Stimulated activated naive CD4-positive, alpha-beta T cell (primary cell): ENCODE measurements around the gene NHLRC2.
A peak's percentile ranks its signal among the peaks of the same experiment; 100 is the strongest.
"Not testable (repeated sequence)": the region's sequence is repeated elsewhere in the genome, so short reads cannot be mapped to it uniquely, and the experiment has no call there.

Experiments
- DNase-seq, 6 experiments: peaks; one replicate each; lab custom pipeline; 2025; lab: John Stamatoyannopoulos, UW

NHLRC2 gene

DNA sequence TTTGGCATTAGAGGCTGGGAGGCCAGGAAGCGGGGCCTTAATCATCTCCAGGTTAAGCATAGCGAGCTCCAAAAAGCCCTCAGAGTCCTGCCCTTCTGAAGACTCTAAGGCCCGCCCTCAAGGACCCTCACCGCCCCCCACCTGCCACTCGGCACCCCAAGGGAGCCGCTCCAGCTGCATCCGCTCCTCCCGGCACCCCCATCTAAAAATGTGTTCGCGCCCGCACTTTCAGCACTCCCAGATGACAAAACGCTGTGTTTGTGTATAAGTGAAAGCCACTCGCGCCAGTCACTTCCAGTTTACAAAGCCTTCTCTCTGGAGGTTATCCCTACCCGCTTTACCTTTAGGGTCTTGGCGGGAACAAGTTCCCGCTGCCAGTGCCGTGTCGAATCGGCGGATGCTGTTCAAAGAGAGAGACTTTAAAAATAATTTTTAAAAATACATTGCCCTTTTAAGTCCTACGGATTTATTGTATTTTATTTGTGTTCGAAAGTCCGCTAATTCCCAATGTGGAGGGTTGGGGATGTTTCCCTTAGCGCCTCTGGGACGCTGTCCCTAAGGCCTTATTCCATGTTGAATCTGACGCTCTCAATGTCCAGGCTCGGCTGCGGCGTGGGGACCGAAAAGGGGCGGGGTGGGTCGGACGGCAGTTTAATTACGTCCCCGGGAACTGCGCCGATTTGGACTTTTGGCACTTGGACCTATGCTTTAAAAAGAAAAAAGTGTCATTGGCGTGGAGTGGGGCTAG lies at the start of gene NHLRC2, which contains the start of gene DCLRE1A:
Gene NHLRC2, plus strand, starts transcription at position 649 of the 748 bp plus-strand sequence. CDS start 212 bp downstream, outside the sequence.
Gene DCLRE1A, minus strand, starts transcription at position 70 of the 748 bp plus-strand sequence. CDS start 900 bp downstream, outside the sequence.
- DNase-seq = peak; percentile 25 to 69 (median 46)

GRCh38 chr10:113806503-113806902 lies 48.0 kb upstream of the NHLRC2 start:
- DNase-seq = no peak

DNA sequence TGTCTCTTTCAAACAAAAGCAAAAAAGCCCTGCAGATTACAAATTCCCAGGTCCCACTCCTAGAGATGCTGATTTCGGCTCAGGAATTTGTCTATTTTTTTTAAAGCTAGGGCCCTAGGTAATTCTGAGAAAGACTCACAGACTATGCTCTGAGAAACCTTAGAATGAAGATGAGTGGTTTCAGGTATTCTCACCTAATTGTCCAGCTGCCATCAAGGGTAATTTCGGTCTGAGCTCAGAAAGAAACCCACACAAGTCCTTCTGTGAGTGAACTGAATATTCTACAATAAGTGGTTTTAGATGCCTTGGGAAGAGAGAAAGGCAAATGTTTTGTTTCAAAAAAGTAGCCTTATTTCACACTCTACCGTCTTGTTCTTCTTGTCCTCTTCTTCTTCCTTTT lies 46.3 kb upstream of the NHLRC2 start:
- DNase-seq = no peak

DNA sequence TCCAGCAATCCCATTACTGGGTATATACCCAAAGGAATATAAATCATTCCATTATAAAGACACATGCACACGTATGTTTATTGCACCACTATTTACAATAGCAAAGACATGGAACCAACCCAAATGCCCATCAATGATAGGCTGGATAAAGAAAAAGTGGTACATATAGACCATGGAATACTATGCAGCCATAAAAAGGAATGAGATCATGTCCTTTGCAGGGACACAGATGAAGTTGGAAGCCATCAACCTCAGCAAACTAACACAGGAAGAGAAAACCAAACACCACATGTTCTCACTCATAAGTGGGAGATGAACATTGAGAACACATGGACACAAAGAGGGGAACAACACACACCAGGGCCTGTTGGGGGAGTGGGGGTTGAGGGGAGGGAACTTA lies 39.8 kb upstream of the NHLRC2 start:
- not testable (repeated sequence) for DNase-seq

DNA sequence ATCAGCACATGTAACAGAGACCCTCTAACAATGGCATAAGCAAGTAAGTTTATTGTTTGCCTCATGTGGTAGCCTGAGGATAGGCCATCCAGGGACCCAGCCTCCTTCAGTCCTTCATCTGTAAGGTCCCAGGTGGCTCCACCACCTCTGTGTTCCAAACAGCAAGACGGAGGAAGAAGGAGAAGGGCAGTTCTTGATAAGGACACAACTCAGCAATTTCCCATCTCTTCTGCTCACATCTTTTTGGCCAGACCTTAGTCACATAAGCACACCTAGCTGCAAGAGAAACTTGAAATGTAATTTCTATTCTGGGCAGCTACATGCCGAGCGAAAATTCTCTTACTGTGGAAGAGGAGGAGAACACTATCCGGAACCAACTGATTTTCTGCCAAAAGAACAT lies 34.5 kb upstream of the NHLRC2 start:
- no peak for DNase-seq

DNA sequence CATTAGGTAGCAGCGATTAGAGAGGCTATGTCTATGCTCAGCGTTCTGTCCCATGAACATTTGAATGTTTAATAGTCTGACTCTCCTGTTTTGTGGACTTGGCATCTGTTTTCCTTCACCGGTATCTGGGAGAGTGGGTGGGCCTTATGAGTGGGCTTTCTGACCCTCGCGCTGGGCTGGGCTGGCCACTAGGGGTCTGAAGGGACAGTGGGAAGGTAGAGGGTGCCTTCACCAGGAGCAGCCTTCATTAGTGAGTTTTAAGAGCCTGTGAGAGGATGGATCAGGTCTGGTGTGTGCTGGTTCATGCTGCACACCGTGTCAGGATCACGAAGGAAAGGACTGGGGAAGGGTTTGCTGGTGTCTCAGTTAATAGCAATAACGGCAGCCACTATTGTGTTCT lies 34.0 kb upstream of the NHLRC2 start:
- DNase-seq = no peak

- not testable (repeated sequence) for DNase-seq
Measured at GRCh38 chr10:113821306-113821705, 33.2 kb upstream of the NHLRC2 start.

DNA sequence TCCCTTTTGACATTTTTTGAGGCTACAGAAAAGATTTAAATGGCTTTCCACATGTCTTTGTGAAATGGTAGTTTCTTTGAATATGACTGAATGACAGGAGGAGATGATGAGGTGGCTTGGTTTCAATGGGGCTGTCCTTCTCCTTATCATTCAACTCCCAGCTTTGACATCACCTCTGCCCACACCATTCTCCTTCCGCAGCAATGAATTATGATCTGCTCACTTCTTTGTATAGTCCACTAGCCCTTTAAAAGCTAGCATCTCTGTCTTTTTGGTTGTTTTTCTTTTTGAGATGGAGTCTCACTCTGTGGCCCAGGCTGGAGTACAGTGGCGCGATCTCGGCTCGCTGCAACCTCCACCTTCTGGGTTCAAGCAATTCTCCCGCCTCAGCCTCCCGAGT lies 32.3 kb upstream of the NHLRC2 start:
- no peak for DNase-seq

GRCh38 chr10:113823389-113823788 lies 31.1 kb upstream of the NHLRC2 start:
- no peak for DNase-seq

GRCh38 chr10:113825791-113826190 lies 28.7 kb upstream of the NHLRC2 start:
- no peak for DNase-seq

DNA sequence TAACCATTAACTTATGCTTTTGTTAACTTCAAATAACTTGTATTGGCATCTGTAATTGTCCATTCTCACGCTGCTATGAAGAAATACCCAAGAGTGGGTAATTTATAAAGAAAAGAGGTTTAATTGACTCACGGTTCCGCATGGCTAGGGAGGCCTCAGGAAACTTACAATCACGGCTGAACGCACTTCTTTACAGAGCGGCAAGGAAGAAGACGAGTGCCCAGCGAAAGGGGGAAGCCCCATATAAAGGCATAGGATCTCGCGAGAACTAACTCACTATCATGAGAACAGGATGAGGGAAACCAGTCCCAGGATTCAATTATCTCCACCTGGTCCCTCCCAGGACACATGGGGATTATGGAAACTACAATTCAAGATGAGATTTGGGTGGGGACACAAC lies 25.9 kb upstream of the NHLRC2 start:
- DNase-seq = not testable (repeated sequence)

DNA sequence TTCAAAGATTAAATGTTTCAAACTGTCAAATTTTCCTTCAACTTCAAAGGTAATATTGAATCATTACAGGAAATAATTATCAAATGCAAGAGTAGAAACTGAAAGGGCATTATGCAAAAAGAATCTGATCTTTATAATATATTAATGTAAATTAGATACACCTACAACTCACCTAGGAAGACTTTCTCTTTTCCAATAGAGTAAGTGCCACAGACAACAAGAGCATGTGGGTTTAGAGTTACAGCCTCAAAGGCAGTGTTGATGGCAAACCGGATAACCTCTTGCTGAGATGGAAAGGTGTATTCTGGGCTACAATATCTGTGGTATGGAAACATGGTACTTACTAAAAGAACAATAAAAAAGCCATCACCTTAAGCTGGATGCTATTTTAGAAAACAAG lies 12.3 kb upstream of the NHLRC2 start:
- DNase-seq = no peak

DNA sequence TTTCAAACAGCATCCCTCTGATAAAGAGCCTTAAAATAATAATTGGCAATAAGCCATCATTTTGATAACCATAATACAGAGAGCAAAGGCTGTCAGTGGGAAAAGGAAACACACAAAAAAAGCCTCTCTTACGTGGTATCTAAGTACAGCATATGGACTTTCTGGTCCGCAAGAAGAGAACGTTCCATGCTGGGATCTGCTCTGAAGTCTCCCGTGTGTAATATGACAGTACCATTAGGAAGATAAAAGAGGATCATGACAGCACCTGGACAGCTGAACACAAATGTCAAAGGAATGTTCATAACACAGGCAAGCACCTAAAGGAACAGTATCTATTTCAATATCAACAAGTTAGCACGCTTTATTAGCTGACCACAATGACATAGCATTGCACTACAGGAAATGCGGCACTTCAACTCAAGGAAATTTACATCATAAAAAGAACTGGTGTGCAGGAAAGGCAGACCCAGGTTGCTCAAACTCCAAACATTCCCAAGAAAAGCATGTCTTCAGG lies 10.4 kb upstream of the NHLRC2 start:
- DNase-seq = no peak

- DNase-seq = no peak
Measured at GRCh38 chr10:113846036-113846435, 8.4 kb upstream of the NHLRC2 start.

DNA sequence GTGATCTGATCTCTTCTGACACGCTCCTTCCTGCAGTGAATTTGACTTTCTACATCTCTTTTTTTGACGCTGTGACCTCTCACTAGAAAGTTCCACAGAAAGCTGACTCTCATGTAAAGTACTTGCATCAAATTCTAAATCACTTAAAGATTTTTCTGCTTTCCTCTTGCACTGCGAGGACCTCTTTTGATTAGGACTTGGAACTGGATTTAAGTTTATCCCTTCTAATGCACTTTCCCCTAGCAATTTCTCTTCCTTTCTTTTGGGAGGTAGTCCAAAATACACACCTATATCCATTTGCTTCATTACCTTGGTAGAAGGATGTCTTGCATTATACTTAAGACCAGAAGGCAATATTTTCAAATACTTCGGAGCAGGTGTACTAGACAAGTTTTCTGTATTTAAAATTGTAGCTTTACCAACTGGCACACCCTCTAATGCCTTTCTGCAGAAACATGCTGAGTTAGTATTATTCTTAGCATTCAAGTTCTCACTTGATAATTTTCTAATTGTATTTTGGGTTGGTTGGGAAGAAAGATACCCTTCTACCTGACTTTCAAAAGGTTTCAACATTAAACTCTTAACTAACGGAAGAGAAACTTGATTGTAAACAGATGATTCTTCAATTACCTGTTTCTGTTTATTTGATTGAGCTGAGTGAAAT lies 5.2 kb upstream of the NHLRC2 start:
- no peak for DNase-seq

GRCh38 chr10:113849946-113850345 lies 4.5 kb upstream of the NHLRC2 start:
- DNase-seq = no peak

DNA sequence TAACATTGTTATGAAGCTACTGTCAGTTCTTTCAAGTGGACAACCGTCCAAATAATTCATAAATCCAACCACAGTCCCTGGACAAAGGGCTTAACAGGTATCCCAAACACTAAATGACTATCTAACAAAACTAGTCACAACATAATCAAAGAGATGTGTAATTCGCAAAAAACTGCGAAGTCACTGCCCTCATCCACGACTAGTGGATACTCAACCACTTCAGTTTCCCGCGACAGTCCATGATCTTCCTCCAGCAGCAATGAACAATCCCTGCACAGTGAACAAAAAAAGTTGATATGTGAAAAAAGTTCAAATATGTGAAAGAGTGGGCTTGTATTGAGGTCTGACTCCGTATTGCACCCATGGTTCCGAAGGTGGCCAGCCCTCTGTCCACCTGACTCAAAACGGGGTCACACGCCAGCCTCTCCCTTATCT lies 866 bp upstream of the NHLRC2 start:
- no peak for DNase-seq

DNA sequence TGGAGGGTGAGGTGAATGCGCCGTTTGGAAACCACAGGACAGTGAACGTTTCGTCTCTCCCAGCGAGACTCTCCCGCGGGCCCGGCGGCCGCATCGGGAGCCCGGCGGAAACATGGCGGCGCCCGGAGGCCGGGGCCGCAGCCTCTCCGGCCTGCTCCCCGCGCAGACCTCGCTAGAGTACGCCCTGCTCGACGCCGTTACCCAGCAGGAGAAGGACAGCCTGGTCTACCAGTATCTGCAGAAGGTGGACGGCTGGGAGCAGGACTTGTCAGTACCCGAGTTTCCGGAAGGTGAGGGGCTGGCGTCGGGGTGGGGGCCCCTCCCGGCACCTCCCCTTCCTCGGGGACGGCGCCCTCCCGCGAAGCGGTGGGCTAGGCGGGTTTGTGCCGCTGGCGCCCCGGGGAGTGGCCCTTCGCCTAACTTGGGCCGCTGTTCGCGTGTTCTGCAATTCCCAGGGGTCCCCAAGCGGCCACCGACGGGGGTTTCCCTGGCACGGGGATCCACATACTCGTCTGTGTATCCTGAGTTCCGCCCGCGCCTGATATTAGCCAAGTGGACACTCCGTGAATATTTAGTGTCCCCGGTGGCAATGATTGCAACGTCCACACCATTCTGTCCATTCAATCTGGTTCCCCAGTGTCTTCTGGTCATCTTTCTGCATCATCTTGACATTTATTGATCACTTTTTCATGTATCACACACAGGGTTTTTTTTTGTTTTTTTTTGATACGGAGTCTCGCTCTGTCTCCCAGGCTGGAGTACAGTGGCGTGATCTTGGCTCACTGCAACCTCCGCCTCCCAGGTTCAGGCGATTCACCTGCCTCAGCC lies 514 bp downstream of the NHLRC2 start:
- peak; percentile 13 to 54 (median 28) for DNase-seq

DNA sequence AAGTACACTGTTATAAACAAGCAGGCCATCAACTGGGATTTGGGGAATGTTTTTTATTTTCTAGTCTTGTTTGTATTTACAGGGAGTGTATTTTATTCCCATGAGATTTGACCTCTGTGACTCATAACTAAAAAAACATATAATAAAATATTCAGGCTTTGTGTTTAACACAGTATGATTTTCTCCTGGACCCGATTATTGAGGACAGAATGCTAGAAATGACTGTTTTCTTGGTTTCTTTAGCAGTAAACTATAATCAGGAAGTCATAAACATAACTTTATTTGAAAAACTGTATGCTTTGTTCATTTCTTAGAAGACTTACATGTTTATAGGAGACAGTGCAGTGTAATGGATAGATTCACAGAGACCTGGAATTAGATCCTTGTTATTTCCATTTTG lies 2.1 kb downstream of the NHLRC2 start:
- no peak for DNase-seq

DNA sequence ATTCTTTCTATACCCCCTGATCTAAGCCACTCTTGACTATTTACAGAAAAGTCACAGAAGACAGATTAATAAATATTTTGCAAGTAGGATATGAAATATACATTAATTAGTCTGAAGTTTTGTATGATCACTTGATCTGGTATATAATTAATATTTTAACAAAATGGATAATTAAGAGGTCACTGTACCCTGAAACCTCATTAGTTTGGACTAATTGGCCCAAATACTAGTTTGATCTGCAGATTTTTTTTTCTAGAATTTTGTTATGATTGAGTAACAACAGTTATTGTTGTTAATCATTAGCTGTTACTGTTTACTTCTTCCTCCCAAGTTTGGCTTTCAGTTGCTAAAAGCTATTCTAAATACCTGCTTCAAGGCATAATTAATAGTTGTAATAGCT lies 2.7 kb downstream of the NHLRC2 start:
- no peak for DNase-seq

DNA sequence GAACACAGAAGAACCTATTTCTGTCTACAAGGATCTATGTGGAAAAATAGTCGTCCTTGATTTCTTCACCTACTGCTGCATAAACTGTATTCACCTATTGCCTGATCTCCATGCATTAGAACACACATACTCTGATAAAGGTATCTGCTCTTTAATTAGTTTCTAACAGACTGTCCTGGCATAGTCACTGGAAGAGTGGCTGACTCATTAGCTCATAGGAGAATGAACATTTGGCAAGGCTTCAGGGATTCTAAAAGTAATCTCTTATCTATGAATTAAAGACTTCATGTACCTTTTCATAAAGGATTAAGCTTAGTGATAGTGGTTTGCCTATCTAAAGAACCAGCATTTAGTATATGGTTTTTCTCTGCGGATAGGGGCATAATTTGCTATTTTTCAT lies 4.1 kb downstream of the NHLRC2 start:
- DNase-seq = no peak

DNA sequence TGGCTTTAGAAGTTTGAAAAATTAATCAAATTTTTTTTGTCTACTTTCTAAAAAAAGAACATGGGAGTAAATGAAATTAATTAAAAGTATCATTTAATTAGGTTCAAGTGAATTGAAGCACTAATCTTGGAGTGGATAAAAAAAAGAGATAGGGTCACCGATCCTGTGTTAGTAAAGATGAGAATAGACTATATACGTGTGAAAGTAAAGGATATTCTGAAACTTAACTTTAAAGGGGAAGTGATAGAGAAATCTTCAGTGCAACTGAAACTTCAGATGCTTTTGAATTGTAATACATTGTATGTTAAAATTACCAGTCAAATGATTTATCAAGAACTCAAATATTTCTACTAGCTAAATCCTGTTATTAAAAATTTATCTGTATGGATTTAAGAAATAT lies 4.8 kb downstream of the NHLRC2 start:
- no peak for DNase-seq
